DMS 273 treated with DMSO at 0.1 percent for 48 hours (cell line): ENCODE results near the gene HOXD3.
A peak's percentile ranks its signal among the peaks of the same experiment; 100 is the strongest.

Experiments
- DNase-seq: peaks from one replicate; lab custom pipeline; 2025; lab: John Stamatoyannopoulos, UW

Gene HOXD3

DNA sequence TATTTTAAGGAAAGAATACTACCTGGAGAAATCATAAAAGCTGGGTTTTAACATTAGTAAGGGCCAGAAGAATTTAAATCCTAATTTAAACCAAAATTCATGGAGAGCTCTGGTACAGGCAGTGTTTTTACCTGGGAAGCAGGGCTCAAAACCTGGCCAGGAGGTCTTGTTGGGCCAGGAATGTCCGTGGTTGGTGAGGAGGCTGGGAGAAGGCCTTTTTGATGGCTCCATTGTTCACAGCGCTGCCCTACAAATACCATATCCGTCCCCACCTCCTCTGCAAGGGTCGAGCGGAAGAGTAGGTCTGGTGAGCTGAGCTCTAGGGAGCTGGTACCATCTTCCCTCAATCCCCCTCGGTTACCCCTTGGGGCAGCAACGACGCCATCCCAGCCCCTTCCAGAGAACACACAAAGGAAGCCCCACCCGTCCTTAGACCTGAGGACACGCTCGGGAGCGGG is 20.5 kb downstream of the HOXD3 start:
- DNase-seq, result no peak

GRCh38 chr2:176178038-176178756 is 21.1 kb downstream of the HOXD3 start:
- DNase-seq, result peak; percentile 81

DNA sequence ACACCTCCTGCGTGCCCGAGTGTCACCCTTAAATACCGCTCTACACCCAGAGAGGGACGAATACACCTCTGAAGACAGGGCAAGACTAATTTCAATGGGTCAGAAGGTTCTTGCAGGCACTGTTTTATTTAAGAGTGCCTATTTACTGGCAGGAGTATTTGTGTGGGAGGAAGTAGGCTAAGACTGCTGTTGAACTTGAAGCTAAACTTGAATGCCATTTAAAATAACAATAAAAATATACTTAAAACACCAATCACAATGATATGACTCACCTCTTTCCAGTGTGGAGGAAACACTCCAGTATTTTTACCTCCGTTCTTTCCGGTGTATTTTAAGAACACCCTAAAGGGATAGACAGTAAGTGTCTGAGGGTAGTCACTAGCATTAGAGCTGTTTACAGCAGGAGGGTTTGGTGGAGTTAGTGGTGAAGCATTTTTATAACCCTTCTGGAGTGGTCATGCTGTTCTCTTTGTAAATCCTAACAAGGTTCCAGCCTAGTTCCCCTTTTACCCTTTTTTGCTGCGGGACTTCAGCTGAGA is 21.7 kb downstream of the HOXD3 start:
- DNase-seq, result no peak

DNA sequence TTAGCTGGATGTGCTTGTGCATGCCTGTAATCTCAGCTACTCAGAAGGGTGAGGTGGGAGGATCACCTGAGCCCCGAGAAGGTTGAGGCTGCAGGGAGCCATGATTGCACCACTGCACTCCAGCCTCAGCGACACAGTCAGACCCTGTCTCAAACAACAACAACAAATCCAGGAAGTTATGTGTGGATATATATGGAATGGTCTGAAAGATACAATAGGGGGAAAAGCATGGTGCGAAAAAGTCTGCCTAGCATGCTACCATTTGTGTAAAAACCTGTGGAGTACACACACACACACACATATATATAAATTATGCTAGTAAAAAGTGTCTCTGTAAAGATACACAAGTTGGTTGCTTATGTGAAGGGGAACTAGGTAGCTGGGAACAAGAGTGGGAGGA is 24.4 kb downstream of the HOXD3 start:
- no peak for DNase-seq

DNA sequence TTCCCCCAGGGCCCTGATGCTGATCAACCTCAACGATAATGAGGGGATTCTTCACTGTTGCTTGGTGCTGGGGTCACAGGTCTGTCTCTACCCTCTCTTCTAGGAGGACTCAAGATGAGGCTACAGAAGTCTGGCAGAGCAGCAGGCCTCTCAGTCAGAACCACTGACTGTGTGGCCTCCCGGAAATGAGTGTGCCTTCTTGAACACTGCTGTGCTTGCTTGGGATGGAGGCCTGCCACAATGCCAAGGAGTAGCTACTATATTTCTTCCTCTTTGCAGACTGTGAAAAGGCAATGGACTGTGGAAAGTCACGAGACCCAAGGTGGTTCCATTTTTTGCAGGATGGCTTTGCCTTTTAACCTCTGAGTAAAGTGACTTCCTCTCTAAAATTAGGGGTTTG is 25.6 kb downstream of the HOXD3 start:
- DNase-seq, result no peak

- DNase-seq, result no peak
These were observed 27.6 kb downstream of the HOXD3 start for GRCh38 chr2:176184749-176185148.

DNA sequence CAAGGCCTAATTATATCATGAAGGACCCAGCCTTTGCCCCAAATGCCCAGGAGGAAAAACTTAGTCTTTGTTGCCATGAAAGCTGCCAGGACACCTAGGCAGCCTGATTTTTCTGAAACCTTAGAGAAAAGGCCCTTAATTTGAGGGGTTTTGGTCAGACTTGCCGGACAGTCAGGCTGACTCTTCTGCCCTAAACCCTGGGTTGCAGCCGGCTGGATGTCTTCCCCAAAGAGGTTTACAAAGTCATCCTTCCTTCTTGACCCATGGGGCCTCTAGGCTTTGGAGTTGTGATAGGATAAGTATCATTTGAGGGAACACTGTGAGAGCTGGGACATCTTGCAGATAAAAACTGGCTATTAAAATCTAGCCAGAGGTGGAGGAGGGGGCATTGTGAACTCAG is 28.9 kb downstream of the HOXD3 start:
- no peak for DNase-seq

- no peak for DNase-seq
These were observed 30.2 kb downstream of the HOXD3 start for GRCh38 chr2:176187200-176187898.

- peak; percentile 48 for DNase-seq
These were observed 31.0 kb downstream of the HOXD3 start, which contains the start of gene HOXD1 for GRCh38 chr2:176187899-176188773. HOXD1 (plus strand) TSS chr2:176188668; CDS start chr2:176188802, 134 bp downstream.

DNA sequence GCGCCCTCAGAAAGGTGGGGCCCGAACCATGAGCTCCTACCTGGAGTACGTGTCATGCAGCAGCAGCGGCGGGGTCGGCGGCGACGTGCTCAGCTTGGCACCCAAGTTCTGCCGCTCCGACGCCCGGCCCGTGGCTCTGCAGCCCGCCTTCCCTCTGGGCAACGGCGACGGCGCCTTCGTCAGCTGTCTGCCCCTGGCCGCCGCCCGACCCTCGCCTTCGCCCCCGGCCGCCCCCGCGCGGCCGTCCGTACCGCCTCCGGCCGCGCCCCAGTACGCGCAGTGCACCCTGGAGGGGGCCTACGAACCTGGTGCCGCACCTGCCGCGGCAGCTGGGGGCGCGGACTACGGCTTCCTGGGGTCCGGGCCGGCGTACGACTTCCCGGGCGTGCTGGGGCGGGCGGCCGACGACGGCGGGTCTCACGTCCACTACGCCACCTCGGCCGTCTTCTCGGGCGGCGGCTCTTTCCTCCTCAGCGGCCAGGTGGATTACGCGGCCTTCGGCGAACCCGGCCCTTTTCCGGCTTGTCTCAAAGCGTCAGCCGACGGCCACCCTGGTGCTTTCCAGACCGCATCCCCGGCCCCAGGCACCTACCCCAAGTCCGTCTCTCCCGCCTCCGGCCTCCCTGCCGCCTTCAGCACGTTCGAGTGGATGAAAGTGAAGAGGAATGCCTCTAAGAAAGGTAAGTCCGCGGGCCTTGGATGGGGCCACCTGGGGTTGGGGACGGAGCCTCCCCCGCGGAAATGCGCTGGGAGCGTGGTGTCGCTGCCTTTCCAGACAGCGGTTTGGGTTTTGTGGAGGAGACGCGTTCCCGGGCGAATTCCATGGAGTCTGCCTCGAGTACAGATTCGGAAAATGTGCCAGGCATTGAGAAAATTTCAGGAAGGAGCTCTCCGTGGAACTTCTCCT is 31.9 kb downstream of the HOXD3 start:
- DNase-seq, result no peak

- no peak for DNase-seq
These were observed 32.9 kb downstream of the HOXD3 start for GRCh38 chr2:176189681-176190641.

GRCh38 chr2:176192351-176192750 is 35.2 kb downstream of the HOXD3 start:
- no peak for DNase-seq

DNA sequence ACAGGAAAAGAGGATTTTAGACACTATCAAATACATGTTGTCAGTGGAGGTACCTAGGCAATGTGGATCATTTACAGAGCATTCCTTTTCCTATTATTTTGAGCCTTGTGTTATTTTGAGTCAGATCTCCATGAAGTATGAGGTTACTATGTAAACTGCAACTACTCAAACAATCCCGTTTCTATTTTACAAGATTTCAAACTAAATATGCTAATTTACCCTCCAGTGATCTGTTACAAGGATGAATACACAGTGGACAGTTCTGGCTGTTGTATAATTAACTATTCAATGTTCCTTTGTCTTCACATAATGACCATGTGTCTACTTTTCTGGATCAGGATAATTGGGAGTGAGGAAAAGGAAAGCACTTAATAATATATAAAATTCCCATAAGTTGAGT is 35.9 kb downstream of the HOXD3 start:
- DNase-seq, result no peak

DNA sequence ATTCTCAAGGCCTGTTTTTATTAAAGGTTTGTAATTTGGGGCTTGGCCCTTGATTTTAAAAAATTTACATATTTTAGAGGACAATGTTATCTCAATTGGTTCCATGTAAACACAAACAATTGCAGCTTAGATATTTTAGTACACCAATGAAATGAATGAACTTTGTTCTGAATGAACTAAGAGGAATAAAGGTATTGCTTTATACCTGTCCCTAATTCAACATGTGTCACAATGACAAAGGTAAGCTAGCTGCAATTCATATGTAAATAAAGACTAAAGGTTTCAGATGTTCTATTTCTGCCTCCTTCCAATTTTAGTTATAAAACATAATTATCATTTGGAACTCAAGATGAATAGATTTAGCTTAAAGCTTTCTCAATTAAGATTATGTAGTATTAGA is 42.8 kb downstream of the HOXD3 start:
- DNase-seq, result no peak

DNA sequence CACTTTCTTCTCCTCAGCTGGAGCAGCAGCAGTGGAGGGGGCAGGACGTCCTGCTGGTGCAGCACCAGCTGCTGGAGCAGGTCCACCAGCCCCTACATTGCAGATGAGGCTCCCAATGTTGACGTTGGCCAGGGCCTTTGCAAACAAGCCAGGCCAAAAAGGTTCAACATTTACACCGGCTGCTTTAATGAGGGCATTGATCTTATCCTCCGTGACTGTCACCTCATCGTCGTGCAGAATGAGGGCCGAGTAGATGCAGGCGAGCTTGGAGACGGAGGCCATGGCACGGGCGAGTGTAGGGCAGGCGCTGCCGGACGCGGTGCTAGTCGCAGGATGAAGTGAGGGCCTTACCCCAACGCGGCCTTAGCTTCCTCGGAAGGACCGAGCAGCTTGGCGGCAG is 43.9 kb downstream of the HOXD3 start:
- no peak for DNase-seq

DNA sequence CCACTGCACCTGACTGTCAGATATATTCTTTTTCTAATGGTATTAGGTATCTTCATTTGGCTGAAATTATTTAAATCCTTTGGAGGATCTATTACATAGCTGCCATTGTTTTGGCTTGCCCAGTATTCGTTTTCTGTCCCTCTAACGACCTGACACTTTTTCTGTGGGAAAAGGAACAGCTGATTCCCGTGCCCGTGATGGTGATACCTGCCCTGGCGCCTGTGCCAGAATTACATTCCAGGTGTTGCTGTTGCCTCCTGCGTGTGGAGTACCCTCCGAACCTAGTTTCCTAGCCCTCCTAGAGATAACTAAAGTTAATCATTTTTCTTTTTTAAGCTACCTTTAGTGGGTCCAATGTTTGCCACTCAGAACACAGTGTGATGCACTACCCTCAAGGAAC is 45.4 kb downstream of the HOXD3 start:
- no peak for DNase-seq

DNA sequence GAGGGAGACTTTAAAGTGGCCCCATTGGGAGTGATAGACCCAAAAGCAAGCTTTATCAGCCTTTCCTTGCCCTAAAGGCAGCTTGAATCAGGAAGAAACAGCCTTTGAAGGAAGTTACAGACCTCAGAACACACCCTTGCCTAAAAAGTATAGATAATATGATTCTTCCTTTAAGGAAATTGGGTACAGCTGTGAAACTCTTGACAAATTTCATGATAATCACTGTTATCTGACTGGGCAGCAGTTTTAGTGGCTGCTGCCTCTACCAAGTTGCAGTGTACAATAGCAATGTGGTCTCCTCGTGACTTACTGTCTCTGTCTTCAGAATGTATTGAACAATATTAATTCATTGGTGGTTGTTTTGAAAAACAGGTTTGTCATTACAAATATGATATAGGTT is 48.0 kb downstream of the HOXD3 start:
- no peak for DNase-seq

GRCh38 chr2:176206136-176206535 is 49.0 kb downstream of the HOXD3 start:
- no peak for DNase-seq

DNA sequence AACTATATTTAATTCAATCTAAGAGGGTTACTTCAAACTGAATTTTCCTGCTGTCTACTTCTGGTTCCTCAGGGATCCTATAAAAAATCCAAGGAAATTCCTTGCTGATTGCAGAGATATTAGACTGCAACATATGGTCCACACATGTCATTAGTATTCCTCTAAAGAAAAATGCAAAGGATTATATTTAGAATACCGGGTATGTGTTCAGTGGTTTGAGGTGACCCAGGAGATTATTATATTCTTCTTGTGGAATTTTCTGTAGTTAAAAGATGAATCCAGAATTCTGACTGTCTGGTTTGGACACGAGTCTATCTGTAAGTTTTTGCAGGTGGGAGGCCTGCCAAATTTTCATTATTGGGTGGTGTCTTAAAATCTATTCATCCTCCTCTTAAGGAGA is 49.6 kb downstream of the HOXD3 start:
- DNase-seq, result no peak

DNA sequence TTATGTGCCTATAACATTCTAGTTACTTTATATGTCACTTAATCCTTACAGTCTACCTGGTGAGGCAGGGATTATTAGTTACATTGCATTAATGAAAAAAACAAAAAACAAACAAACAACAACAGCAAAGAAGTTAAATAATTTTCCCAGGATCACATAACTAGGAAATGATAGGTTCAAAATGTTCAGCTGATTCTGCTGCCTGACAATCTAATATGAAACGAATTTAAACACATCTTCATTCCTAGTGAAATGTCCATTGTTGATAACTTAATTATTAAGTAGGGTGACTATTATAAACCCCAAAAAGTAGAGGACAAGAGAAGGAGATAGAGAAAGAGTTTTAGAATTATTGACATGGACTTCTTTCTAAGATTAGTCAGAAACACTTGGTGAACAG is 54.0 kb downstream of the HOXD3 start:
- no peak for DNase-seq
